ENCODE results near the gene CPAMD8. TPM values are rescaled to one million over a fixed set of nuclear protein-coding genes. Genes with fewer than 3 reads are reported as not detected.

Gene CPAMD8
- total and polyA plus RNA-seq, 2 donors (not counting 1 experiment from before 2014, with no cell fraction given), result 0.14 to 1.7 TPM

DNA sequence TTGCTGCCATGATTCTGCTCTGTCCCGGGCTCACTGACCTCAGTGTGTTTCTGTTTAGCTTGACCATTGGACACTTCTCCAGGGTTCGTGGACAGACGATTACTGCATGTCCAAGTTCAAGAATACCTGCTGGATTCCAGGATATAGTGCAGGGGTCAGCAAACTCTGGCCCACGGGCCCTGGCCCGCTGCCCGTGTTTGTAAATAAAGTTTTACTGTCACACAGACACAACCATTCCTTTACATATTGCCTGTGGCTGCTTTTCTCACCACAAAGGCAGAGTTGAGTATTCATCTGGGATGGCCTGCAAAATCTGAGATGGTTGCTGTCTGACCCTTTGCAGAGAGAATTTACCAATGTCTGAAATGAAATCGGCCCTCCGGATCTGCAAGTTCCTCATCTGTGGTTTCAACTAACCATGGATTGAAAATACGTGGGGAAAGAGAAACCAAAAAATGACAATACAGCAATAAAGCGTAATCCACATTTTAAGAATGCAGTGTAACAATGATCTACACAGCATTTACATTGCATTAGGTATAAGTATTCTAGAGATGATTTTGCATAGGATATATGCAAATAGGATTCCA is 163.7 kb downstream of the CPAMD8 start:
- Histone ChIP-seq H3K4me2 (ENCODE audit: extremely low read depth, insufficient read depth, low read length) (no peak overlapping the region), H3K36me3 (ENCODE audit: control insufficient read depth, insufficient read depth, low read length) (peaks cover 16% of the 10 kb centered on the region), H4K20me1 (ENCODE audit: control insufficient read depth, extremely low read depth, insufficient read depth, low read length) (no peaks in the 10 kb centered on the region), H3K27ac (ENCODE audit: insufficient read depth, low read length) (no peak overlapping the region), H2AFZ (ENCODE audit: low read length) (no peak overlapping the region), H3K4me3 (replicated peaks in 1 of 4; ENCODE audit: control extremely low read depth in 1 of 4, insufficient read depth in 1 of 4, low read depth in 3 of 4, low read length in 4 of 4) (no peak overlapping the region), H3K79me2 (ENCODE audit: control insufficient read depth, insufficient read depth, low read length) (no peaks in the 10 kb centered on the region), H3K9ac (ENCODE audit: insufficient read depth, low read length) (no peak overlapping the region), H3K9me3 (ENCODE audit: control insufficient read depth, insufficient read depth, low read depth, low read length) (no peaks in the 10 kb centered on the region), H3K27me3 (ENCODE audit: control insufficient read depth, insufficient read depth, low read length) (no peaks in the 10 kb centered on the region), H3K4me1 (ENCODE audit: control insufficient read depth, extremely low read depth, insufficient read depth, low read length) (no peaks in the 10 kb centered on the region)
- no peak for DNase-seq (ENCODE audit: low read depth in 2 of 2)
- TF ChIP-seq, protein P1, sequence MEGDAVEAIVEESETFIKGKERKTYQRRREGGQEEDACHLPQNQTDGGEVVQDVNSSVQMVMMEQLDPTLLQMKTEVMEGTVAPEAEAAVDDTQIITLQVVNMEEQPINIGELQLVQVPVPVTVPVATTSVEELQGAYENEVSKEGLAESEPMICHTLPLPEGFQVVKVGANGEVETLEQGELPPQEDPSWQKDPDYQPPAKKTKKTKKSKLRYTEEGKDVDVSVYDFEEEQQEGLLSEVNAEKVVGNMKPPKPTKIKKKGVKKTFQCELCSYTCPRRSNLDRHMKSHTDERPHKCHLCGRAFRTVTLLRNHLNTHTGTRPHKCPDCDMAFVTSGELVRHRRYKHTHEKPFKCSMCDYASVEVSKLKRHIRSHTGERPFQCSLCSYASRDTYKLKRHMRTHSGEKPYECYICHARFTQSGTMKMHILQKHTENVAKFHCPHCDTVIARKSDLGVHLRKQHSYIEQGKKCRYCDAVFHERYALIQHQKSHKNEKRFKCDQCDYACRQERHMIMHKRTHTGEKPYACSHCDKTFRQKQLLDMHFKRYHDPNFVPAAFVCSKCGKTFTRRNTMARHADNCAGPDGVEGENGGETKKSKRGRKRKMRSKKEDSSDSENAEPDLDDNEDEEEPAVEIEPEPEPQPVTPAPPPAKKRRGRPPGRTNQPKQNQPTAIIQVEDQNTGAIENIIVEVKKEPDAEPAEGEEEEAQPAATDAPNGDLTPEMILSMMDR (conservative IDR thresholded peaks at IDR 0.05 in 1 of 2, IDR thresholded peaks at IDR 0.05 in 1 of 2; ENCODE audit: low read depth in 1 of 2, low read length in 2 of 2), result no peak
- no peak for TF ChIP-seq EZH2 (IDR thresholded peaks at IDR 0.05; ENCODE audit: low read length, missing control alignments)

DNA sequence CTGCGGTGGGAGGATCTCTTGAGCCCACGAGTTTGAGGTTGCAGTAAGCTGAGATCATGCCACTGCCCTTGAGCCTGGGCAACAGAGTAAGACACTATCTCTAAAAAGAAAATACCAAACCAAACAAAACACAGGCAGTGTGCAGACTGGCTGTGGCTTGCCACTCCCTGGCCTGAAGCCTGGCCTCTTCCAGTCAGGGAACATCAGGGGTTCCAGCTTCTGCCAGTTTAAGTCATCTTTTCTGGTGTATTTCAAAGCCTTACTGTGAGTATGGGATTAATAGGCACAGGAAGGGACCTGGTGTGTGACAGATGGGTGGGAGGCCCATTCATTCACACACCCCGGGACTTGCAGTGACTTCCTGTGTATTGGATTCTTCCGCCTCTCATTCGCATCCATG is 164.8 kb downstream of the CPAMD8 start:
- Histone ChIP-seq H4K20me1 (ENCODE audit: control insufficient read depth, extremely low read depth, insufficient read depth, low read length) (no peaks in the 10 kb centered on the region), H3K9ac (ENCODE audit: insufficient read depth, low read length) (no peak overlapping the region), H3K4me2 (ENCODE audit: extremely low read depth, insufficient read depth, low read length) (no peak overlapping the region), H3K4me3 (replicated peaks in 1 of 4; ENCODE audit: control extremely low read depth in 1 of 4, insufficient read depth in 1 of 4, low read depth in 3 of 4, low read length in 4 of 4) (no peak overlapping the region), H3K36me3 (ENCODE audit: control insufficient read depth, insufficient read depth, low read length) (peaks cover 8% of the 10 kb centered on the region), H3K9me3 (ENCODE audit: control insufficient read depth, insufficient read depth, low read depth, low read length) (no peaks in the 10 kb centered on the region), H3K4me1 (ENCODE audit: control insufficient read depth, extremely low read depth, insufficient read depth, low read length) (no peaks in the 10 kb centered on the region), H2AFZ (ENCODE audit: low read length) (no peak overlapping the region), H3K27me3 (ENCODE audit: control insufficient read depth, insufficient read depth, low read length) (no peaks in the 10 kb centered on the region), H3K79me2 (ENCODE audit: control insufficient read depth, insufficient read depth, low read length) (no peaks in the 10 kb centered on the region), H3K27ac (ENCODE audit: insufficient read depth, low read length) (no peak overlapping the region)
- TF ChIP-seq, protein P1 (conservative IDR thresholded peaks at IDR 0.05 in 1 of 2, IDR thresholded peaks at IDR 0.05 in 1 of 2; ENCODE audit: low read depth in 1 of 2, low read length in 2 of 2), result no peak
- no peak for TF ChIP-seq EZH2 (IDR thresholded peaks at IDR 0.05; ENCODE audit: low read length, missing control alignments)
- DNase-seq (ENCODE audit: low read depth in 2 of 2), result no peak

DNA sequence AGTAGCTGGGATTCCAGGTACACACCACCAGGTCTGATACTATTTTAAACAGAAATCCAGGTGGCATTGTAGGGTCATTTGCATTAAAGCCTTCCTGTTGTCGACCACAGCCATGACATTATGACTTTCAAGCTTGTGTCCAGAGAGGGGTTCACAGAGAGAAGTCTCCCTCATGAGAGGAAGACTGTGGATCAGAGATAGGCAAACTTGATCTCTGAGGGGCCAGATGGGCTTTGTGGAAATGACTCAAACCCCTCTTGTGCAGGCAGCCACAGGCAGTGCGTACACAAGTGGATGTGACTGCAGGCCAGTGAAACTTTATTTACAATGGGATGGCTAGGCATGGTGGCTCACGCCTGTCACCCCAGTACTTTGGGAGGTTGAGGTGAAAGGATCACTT is 165.6 kb downstream of the CPAMD8 start:
- no peak for TF ChIP-seq EZH2 (IDR thresholded peaks at IDR 0.05; ENCODE audit: low read length, missing control alignments)
- TF ChIP-seq, protein P1 (conservative IDR thresholded peaks at IDR 0.05 in 1 of 2, IDR thresholded peaks at IDR 0.05 in 1 of 2; ENCODE audit: low read depth in 1 of 2, low read length in 2 of 2), result no peak
- no peak overlapping the region for H3K9ac ChIP-seq (ENCODE audit: insufficient read depth, low read length)
- H3K79me2 ChIP-seq (ENCODE audit: control insufficient read depth, insufficient read depth, low read length), result no peaks in the 10 kb centered on the region
- no peak for DNase-seq (ENCODE audit: low read depth in 2 of 2)
- no peak overlapping the region for H2AFZ ChIP-seq (ENCODE audit: low read length)
- H3K9me3 ChIP-seq (ENCODE audit: control insufficient read depth, insufficient read depth, low read depth, low read length), result no peaks in the 10 kb centered on the region
- H3K27ac ChIP-seq (ENCODE audit: insufficient read depth, low read length), result no peak overlapping the region
- H3K4me3 ChIP-seq (replicated peaks in 1 of 4; ENCODE audit: control extremely low read depth in 1 of 4, insufficient read depth in 1 of 4, low read depth in 3 of 4, low read length in 4 of 4), result no peak overlapping the region
- H4K20me1 ChIP-seq (ENCODE audit: control insufficient read depth, extremely low read depth, insufficient read depth, low read length), result no peaks in the 10 kb centered on the region
- peaks cover 9% of the 10 kb centered on the region for H3K36me3 ChIP-seq (ENCODE audit: control insufficient read depth, insufficient read depth, low read length)
- no peaks in the 10 kb centered on the region for H3K4me1 ChIP-seq (ENCODE audit: control insufficient read depth, extremely low read depth, insufficient read depth, low read length)
- H3K27me3 ChIP-seq (ENCODE audit: control insufficient read depth, insufficient read depth, low read length), result no peaks in the 10 kb centered on the region
- H3K4me2 ChIP-seq (ENCODE audit: extremely low read depth, insufficient read depth, low read length), result no peak overlapping the region

All from fibroblast of lung (primary cell).